AG04449 (cell line): ENCODE data around the gene ZNF697.

ENCODE experiments used
- CTCF ChIA-PET: fragments of 350-600 bp; formaldehyde crosslinking; extraction: SDS; loops from one replicate; lab custom pipeline; 2021; ENCODE audit warnings: antibody characterized with exemption; lab: Yijun Ruan, JAX
- POLR2A ChIA-PET: fragments of 400-600, 350-600 bp; formaldehyde crosslinking; extraction: SDS; loops from one replicate; lab custom pipeline; 2020; ENCODE audit warnings: antibody characterized with exemption, inconsistent platforms; lab: Yijun Ruan, JAX
- DNase-seq: peaks from one replicate; pipeline ENCODE4 v3.0.0-alpha.2; 2010; ENCODE audit warnings: low read depth, low spot score
- H3K4me3 ChIP-seq: 2 replicates; pipeline ENCODE4 v1.5.1; 2011; ENCODE audit warnings: low read depth, mild to moderate bottlenecking, control low read depth, low read length
- CTCF ChIP-seq: IDR thresholded peaks from one replicate; pipeline ENCODE4 v1.5.1; 2011; ENCODE audit warnings: mild to moderate bottlenecking, moderate library complexity, low read length, control low read depth, inconsistent platforms; ENCODE audit not compliant: insufficient read depth; ENCODE audit errors: missing control alignments

ZNF697 gene

GRCh38 chr1:119686661-119687060, 38.6 kb upstream of the ZNF697 start:
- no peak for DNase-seq
- ChIA-PET CTCF (interaction anchor here (1.1 to 5.9 kb wide), 4 partner anchors 11 to 77 kb away, joined by 3 to 85 read pairs (median 4); no protein-coding TSS in a partner anchor), POLR2A (no interaction called here)
- H3K4me3 ChIP-seq, result no peak overlapping the region
- no peak for TF ChIP-seq CTCF

- H3K4me3 ChIP-seq, result no peak overlapping the region
- CTCF ChIA-PET, result interaction anchor here (1.2 to 2.3 kb wide), 4 partner anchors 9 to 72 kb away, joined by 5 to 19 read pairs (median 6); no protein-coding TSS in a partner anchor
- TF ChIP-seq CTCF, result no peak
- POLR2A ChIA-PET, result no interaction called here
- DNase-seq, result no peak
These were observed 35.8 kb upstream of the ZNF697 start for GRCh38 chr1:119683893-119684292.

GRCh38 chr1:119682141-119682540, 34.1 kb upstream of the ZNF697 start:
- no peak for DNase-seq
- POLR2A ChIA-PET, result no interaction called here
- TF ChIP-seq CTCF, result no peak
- no peak overlapping the region for H3K4me3 ChIP-seq
- CTCF ChIA-PET, result interaction anchor here (0.7 kb wide), 2 partner anchors 10 to 68 kb away, joined by 3 read pairs; no protein-coding TSS in a partner anchor

- no peak overlapping the region for H3K4me3 ChIP-seq
- DNase-seq, result no peak
- no peak for TF ChIP-seq CTCF
- ChIA-PET POLR2A (no interaction called here), CTCF (interaction anchor here (0.7 kb wide), 2 partner anchors 9 to 67 kb away, joined by 3 read pairs; no protein-coding TSS in a partner anchor)
These were observed 33.5 kb upstream of the ZNF697 start for GRCh38 chr1:119681560-119681959.

GRCh38 chr1:119680723-119681122, 32.7 kb upstream of the ZNF697 start:
- CTCF ChIA-PET, result interaction anchor here (0.7 to 40.8 kb wide), 4 partner anchors 8 to 58 kb away, joined by 3 to 1203 read pairs (median 151); partner anchors contain the start of gene ZNF697
- H3K4me3 ChIP-seq, result no peak overlapping the region
- no peak for TF ChIP-seq CTCF
- DNase-seq, result no peak
- POLR2A ChIA-PET, result no interaction called here

GRCh38 chr1:119680193-119680592, 32.1 kb upstream of the ZNF697 start:
- ChIA-PET POLR2A (no interaction called here), CTCF (interaction anchor here (0.7 to 40.8 kb wide), 4 partner anchors 9 to 57 kb away, joined by 3 to 1203 read pairs (median 151); partner anchors contain the start of gene ZNF697)
- no peak for TF ChIP-seq CTCF
- no peak for DNase-seq
- H3K4me3 ChIP-seq, result no peak overlapping the region
